ENCODE data around the gene LEKR1.
"Not testable (repeated sequence)": the region's sequence is repeated elsewhere in the genome, so short reads cannot be mapped to it uniquely, and the experiment has no call there.

LEKR1 gene

GRCh38 chr3:156818273-156818651 is 7.9 kb upstream of the LEKR1 start:
- Mint-ChIP-seq H3K27me3 (no peaks in the 10 kb centered on the region), H3K9me3 (peaks cover 0 to 6% of the 10 kb centered on the region in 2 donors), H3K4me1 (peaks cover 59% of the 10 kb centered on the region), H3K27ac (peak overlapping the region; percentile 97 to 100), H3K4me3 (peak overlapping the region; percentile 79 to 92)
- DNase-seq (no peak), ATAC-seq (no peak)

DNA sequence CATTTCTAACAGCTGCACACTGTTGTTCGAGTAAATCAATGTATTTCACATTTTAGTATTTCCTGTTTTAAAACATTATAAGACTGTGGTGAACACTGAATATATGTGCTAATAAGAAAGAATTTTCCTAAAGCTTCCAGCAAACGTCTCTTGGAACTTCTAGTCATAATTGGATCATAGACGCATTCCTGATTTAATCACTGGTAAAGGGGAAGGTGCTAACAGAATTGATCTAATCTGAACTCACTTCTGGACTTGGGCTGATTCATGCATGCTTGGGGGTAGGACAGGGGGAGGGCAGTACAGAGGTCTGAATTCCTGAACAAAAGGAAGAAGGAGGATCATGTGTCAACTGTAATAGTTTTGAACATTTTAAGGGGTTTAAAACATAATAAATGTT is 7.3 kb upstream of the LEKR1 start:
- H3K27ac Mint-ChIP-seq, result peak overlapping the region in 1 of 2 donors; percentile 89
- peaks cover 58% of the 10 kb centered on the region for H3K4me1 Mint-ChIP-seq
- DNase-seq (no peak), ATAC-seq (no peak)
- peaks cover 0 to 6% of the 10 kb centered on the region in 2 donors for H3K9me3 Mint-ChIP-seq
- H3K27me3 Mint-ChIP-seq, result no peaks in the 10 kb centered on the region
- H3K4me3 Mint-ChIP-seq, result peak overlapping the region; percentile 20 to 61

DNA sequence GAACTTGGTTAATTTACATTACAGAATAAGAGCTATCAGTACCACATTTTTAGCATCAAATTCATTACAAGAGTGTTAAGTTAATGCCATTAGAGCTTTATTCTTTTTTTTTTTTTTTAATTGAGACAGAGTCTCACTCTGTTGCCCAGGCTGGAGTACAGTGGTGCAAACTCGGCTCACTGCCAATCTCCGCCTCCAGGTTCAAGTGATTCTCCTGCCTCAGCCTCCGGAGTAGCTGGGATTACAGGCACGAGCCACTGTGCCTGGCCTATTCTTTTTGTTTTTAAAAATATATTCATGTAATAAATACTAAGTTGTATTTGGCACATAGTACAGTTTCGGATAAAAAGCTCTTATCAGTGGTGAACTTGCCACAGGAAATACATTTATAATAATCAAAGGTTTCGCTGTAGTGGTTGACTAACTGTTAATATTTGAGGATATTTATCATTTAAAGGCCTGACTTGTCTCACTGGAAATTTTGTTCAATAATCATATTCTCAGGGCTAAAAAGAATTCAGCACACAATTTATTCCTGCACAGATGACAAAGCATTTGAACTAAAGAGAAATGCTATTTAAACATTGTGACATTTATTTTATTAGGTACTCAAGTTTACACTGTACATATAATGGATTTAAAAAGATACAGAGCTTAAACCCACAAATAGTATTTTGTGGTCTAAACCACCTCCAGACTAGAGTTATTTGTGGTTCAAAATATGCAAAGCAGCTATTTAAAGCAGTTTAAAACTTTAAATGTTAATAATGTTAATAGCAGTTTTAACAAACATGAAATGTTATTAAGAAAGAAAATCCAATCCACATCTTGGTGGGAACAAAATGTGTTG is 6.1 kb upstream of the LEKR1 start:
- Mint-ChIP-seq H3K27ac (no peak overlapping the region), H3K27me3 (no peaks in the 10 kb centered on the region), H3K4me1 (peaks cover 66% of the 10 kb centered on the region), H3K9me3 (peaks cover 0 to 6% of the 10 kb centered on the region in 2 donors), H3K4me3 (no peak overlapping the region)
- DNase-seq, result no peak
- ATAC-seq, result no peak

DNA sequence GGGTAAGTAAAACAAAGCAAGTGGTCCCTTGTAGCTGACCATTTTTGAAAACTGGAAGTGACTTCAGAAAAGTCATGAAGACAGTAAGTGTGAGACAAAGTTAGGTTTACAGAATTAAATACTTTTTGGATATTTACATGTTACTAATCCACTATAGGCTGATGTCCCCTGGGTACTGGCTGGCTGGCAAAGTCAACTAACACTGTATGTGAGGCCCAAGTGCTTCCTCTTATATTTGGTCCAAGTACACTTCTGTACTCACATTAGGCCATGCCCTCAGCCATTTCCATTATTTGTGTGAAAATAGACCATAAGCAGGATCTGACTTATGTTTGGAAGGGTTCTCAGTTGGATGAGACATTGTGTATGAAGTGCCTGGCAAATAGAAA is 5.5 kb upstream of the LEKR1 start:
- ATAC-seq (no peak), DNase-seq (no peak)
- no peak overlapping the region for H3K27ac Mint-ChIP-seq
- peaks cover 65% of the 10 kb centered on the region for H3K4me1 Mint-ChIP-seq
- peaks cover 0 to 6% of the 10 kb centered on the region in 2 donors for H3K9me3 Mint-ChIP-seq
- H3K4me3 Mint-ChIP-seq, result no peak overlapping the region
- no peaks in the 10 kb centered on the region for H3K27me3 Mint-ChIP-seq

- H3K4me3 Mint-ChIP-seq, H3K27ac Mint-ChIP-seq, H3K9me3 Mint-ChIP-seq, H3K27me3 Mint-ChIP-seq, ATAC-seq, DNase-seq: not testable (repeated sequence)
- H3K4me1 Mint-ChIP-seq, result peaks cover 64% of the 10 kb centered on the region
Observed at GRCh38 chr3:156822626-156823260, 3.4 kb upstream of the LEKR1 start.

GRCh38 chr3:156825795-156826143 is 384 bp upstream of the LEKR1 start:
- Mint-ChIP-seq H3K4me3 (peak overlapping the region; percentile 94 to 97), H3K27ac (peak overlapping the region; percentile 98 to 99), H3K4me1 (peaks cover 52% of the 10 kb centered on the region), H3K9me3 (peaks cover 0 to 6% of the 10 kb centered on the region in 2 donors), H3K27me3 (no peaks in the 10 kb centered on the region)
- no peak for DNase-seq
- ATAC-seq, result peak; percentile 75

GRCh38 chr3:156826896-156827882 is 1.0 kb downstream of the LEKR1 start:
- H3K9me3 Mint-ChIP-seq, result peaks cover 0 to 4% of the 10 kb centered on the region in 2 donors
- peak overlapping the region; percentile 98 to 99 for H3K27ac Mint-ChIP-seq
- H3K4me1 Mint-ChIP-seq, result peaks cover 42% of the 10 kb centered on the region
- DNase-seq (no peak), ATAC-seq (no peak)
- peak overlapping the region; percentile 94 to 97 for H3K4me3 Mint-ChIP-seq
- no peaks in the 10 kb centered on the region for H3K27me3 Mint-ChIP-seq

- Mint-ChIP-seq H3K4me1 (peaks cover 19% of the 10 kb centered on the region), H3K9me3 (no peaks in the 10 kb centered on the region), H3K27ac (no peak overlapping the region), H3K27me3 (no peaks in the 10 kb centered on the region), H3K4me3 (no peak overlapping the region)
- no peak for DNase-seq
- no peak for ATAC-seq
Observed at GRCh38 chr3:156831006-156831405, 4.9 kb downstream of the LEKR1 start.

DNA sequence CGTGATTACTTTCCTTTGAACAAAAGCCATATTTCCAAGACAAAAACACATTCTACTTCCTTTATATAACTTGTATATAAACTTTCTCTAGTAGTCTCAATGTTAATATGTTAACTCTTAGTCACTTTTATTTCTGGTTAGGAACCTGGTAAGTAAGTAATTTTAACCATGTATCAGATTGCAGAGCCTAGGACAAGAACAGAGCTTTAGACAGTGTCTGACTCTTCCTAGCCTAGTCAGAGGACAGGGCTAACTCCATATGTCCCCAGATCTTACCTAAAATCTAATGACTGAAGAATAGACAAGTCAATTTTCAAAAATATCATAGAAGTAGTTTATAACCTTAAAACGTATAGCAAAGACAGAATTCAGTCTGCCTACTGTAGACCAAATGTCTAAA is 8.3 kb downstream of the LEKR1 start:
- ATAC-seq (no peak), DNase-seq (no peak)
- H3K4me1 Mint-ChIP-seq, result no peaks in the 10 kb centered on the region
- H3K27me3 Mint-ChIP-seq, result no peaks in the 10 kb centered on the region
- no peak overlapping the region for H3K27ac Mint-ChIP-seq
- H3K4me3 Mint-ChIP-seq, result no peak overlapping the region
- H3K9me3 Mint-ChIP-seq, result peaks cover 0 to 6% of the 10 kb centered on the region in 2 donors

DNA sequence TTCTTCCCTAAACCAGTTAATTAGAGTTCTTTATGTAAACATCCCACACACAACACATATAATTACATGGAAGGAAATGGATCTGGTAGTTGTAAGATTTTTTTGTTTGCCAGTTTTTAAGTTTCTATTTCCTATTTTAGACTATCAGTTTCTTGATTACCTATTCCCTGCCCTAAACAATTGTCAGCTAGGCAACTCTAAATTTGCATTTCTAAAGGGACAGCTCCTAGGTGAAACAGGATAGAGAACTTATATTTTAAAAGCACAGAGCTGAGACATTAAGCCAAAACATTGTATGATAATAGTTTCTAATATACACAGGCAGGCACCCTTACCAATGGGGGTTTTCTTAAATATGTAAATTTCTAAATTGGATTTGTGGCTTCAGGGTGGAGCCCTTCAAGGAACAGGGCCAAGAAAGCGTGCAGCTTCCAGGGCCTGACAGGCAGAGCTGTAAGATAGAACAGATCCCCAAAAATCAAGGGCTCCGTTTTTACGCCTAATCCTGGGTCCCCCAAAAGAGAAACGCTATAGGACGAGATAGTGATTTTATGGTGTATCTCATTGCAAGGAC is 8.9 kb downstream of the LEKR1 start:
- peaks cover 0 to 6% of the 10 kb centered on the region in 2 donors for H3K9me3 Mint-ChIP-seq
- no peak for ATAC-seq
- H3K4me3 Mint-ChIP-seq, result no peak overlapping the region
- no peaks in the 10 kb centered on the region for H3K27me3 Mint-ChIP-seq
- H3K4me1 Mint-ChIP-seq, result no peaks in the 10 kb centered on the region
- H3K27ac Mint-ChIP-seq, result no peak overlapping the region
- no peak for DNase-seq

GRCh38 chr3:156836701-156837100 is 10.5 kb downstream of the LEKR1 start:
- H3K4me1 Mint-ChIP-seq, result no peaks in the 10 kb centered on the region
- H3K9me3 Mint-ChIP-seq, result peaks cover 0 to 6% of the 10 kb centered on the region in 2 donors
- no peak for ATAC-seq
- no peak overlapping the region for H3K27ac Mint-ChIP-seq
- H3K27me3 Mint-ChIP-seq, result no peaks in the 10 kb centered on the region
- DNase-seq, result no peak
- H3K4me3 Mint-ChIP-seq, result no peak overlapping the region

DNA sequence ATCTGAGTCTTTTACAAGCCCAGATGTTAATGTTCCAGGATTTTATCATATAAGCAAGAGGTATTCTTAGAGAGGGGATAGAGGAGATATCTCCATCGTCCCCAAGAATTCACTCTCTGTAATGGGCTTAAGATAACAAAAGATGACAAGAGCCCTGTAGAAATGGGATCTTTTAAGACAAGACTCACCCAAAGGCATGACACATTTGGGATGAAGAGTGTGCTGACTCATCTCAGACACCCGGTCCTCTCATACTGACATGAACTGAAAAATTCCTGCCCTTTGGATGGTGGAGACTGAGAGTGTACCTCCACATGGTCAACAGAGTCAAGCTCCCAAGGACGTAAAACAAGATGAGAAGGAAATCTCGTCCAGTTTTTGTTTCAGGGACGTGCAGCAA is 11.0 kb downstream of the LEKR1 start:
- no peaks in the 10 kb centered on the region for H3K27me3 Mint-ChIP-seq
- H3K9me3 Mint-ChIP-seq, result peaks cover 0 to 6% of the 10 kb centered on the region in 2 donors
- no peaks in the 10 kb centered on the region for H3K4me1 Mint-ChIP-seq
- no peak for DNase-seq
- H3K4me3 Mint-ChIP-seq, result no peak overlapping the region
- ATAC-seq, result no peak
- no peak overlapping the region for H3K27ac Mint-ChIP-seq

- Mint-ChIP-seq H3K27ac (peak overlapping the region in 1 of 2 donors; percentile 73), H3K27me3 (no peaks in the 10 kb centered on the region), H3K4me3 (no peak overlapping the region), H3K4me1 (no peaks in the 10 kb centered on the region), H3K9me3 (peaks cover 0 to 6% of the 10 kb centered on the region in 2 donors)
- no peak for ATAC-seq
- no peak for DNase-seq
Observed at GRCh38 chr3:156838035-156838434, 11.9 kb downstream of the LEKR1 start.

DNA sequence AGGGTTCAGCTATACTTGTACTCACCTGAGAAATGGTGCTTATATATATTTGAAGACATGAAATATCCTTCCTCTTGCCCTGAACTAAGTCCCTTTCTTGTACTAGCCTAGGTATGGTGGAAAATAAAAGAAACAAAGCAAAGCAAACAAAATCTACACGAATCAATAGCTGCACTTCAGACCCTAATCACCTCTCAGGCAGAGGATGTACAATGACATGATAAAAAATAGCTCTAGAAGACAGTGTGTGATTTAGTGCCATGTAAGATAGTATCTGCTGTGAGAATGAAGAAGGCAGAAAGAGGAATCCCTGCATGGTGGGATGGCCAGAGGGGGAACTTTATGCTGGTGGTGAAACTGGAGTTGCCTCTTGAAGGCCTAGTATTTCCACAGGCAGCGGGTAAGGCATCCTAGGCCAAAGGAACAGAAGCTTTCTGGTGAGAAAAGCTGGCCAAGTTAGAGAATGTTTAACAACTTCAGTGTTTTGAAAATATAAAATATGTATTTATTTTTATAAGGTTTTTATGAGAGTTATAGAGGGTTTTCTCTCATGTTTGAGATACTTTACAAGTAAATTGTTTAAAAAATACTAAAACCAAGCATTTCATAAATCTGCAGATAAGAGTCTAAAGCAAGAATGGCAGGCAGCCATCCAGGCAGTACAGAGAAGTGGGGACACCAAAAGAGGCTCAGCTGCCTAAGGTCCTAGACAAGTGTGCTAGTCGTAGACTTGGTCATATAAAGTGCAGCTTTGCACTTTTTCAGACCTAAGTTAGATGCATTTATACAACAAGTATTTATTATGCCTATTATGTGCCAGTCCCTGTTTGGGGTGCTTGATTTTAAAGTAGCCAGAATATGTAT is 14.9 kb downstream of the LEKR1 start:
- Mint-ChIP-seq H3K4me1 (no peaks in the 10 kb centered on the region), H3K4me3 (no peak overlapping the region), H3K27ac (no peak overlapping the region), H3K9me3 (peaks cover 0 to 6% of the 10 kb centered on the region in 2 donors), H3K27me3 (no peaks in the 10 kb centered on the region)
- DNase-seq, result no peak
- ATAC-seq, result no peak

All from stimulated activated naive CD8-positive, alpha-beta T cell treated with anti-CD3 and anti-CD28 coated beads, Interleukin-15, amount 100 ng/mL, for 72 hours (primary cell).